CD4-positive, alpha-beta T cell (primary cell): Measurements from ENCODE around the gene SNAP47. TPM values are rescaled to one million over a fixed set of nuclear protein-coding genes. Genes with fewer than 3 reads are reported as not detected.

Source experiments
- ATAC-seq: fragments of 200-7000 bp; cut with Tn5 transposase; one replicate; pipeline ENCODE4 v1.10.0; 2022; ENCODE audit warnings: mild to moderate bottlenecking; ENCODE audit not compliant: poor library complexity
- CTCF ChIA-PET: fragments of 350-600 bp; sonication (Branson Sonifier 250); formaldehyde crosslinking; loops from one replicate; lab custom pipeline; 2021; ENCODE audit warnings: antibody characterized with exemption, inconsistent platforms; lab: Charles Lee
- POLR2A ChIA-PET: fragments of 350-600 bp; sonication (Branson Sonifier 250); formaldehyde crosslinking; loops from one replicate; lab custom pipeline; 2021; ENCODE audit warnings: antibody characterized with exemption, inconsistent platforms; lab: Charles Lee
- DNase-seq, 14 experiments: peaks; one replicate each; pipeline ENCODE4 v3.0.0-alpha.2; 2013 to 2020; ENCODE audit warnings: mixed read lengths in 2 of 14
- H3K27ac ChIP-seq, 2 donors: one replicate each; pipeline versions ENCODE4 v1.5.1 to v1.7.0; 2013; ENCODE audit warnings: low read length in 2 of 2, low read depth in 1 of 2, mild to moderate bottlenecking in 1 of 2
- H3K27me3 ChIP-seq, 2 experiments: 1 replicate in 1 of 2; 2 replicates in 1 of 2; pipeline versions ENCODE4 v1.6.1 to v1.7.0; 2013; ENCODE audit warnings: low read length in 2 of 2, control low read depth in 1 of 2, mild to moderate bottlenecking in 1 of 2, moderate library complexity in 1 of 2; ENCODE audit not compliant: insufficient read depth in 2 of 2, control insufficient read depth in 1 of 2
- H3K36me3 ChIP-seq: one replicate; pipeline ENCODE4 v1.6.1; 2013; ENCODE audit warnings: low read length, control low read depth; ENCODE audit not compliant: insufficient read depth
- H3K4me1 ChIP-seq: one replicate; pipeline ENCODE4 v1.6.1; 2013; ENCODE audit warnings: low read length, control low read depth; ENCODE audit not compliant: insufficient read depth
- H3K4me3 ChIP-seq: one replicate; pipeline ENCODE4 v1.5.1; 2013; ENCODE audit warnings: mild to moderate bottlenecking, low read length, moderate library complexity
- H3K9me3 ChIP-seq, 2 experiments: 1 replicate in 1 of 2; 2 replicates in 1 of 2; pipeline versions ENCODE4 v1.6.1 to v1.7.0; 2013; ENCODE audit warnings: low read length in 2 of 2, mild to moderate bottlenecking in 2 of 2, control low read depth in 1 of 2, moderate library complexity in 1 of 2; ENCODE audit not compliant: control insufficient read depth in 1 of 2, insufficient read depth in 1 of 2
- H3K27ac Mint-ChIP-seq: one replicate; pipeline ENCODE4 v1.8.0; 2020; ENCODE audit warnings: mixed read lengths
- H3K27me3 Mint-ChIP-seq: one replicate; pipeline ENCODE4 v1.8.0; 2021; ENCODE audit warnings: mixed read lengths
- H3K36me3 Mint-ChIP-seq: one replicate; pipeline ENCODE4 v1.8.0; 2021; ENCODE audit warnings: low read depth, mixed read lengths
- H3K4me1 Mint-ChIP-seq: one replicate; pipeline ENCODE4 v1.8.0; 2021; ENCODE audit warnings: low read depth, mixed read lengths
- H3K4me3 Mint-ChIP-seq: one replicate; pipeline ENCODE4 v1.8.0; 2020; ENCODE audit warnings: mild to moderate bottlenecking, mixed read lengths
- H3K9me3 Mint-ChIP-seq: one replicate; pipeline ENCODE4 v1.8.0; 2020; ENCODE audit warnings: mixed read lengths
- intact Hi-C, 2 experiments: fragments of 100-400 bp; cut with DNase I in 1 of 2; cut with micrococcal nuclease in 1 of 2; formaldehyde crosslinking; loops; one replicate each; pipeline versions ENCODE4 v1.15.1 to v1.9.0; 2023 to 2025; cut with DNase I, micrococcal nuclease
- total RNA-seq, 174 experiments: library from RNA in 2 of 174; stranded (reverse) in 2 of 174; gene quantifications; one replicate each; pipeline ENCODE4 v1.2.3 and lab custom pipeline; 2021 to 2026
- TF ChIP-seq, protein P1 (sequence below): fragments of 200-600 bp; IDR thresholded peaks from one replicate; pipeline ENCODE4 v1.8.0; 2022; ENCODE audit warnings: antibody characterized with exemption, mild to moderate bottlenecking

SNAP47 gene
- total RNA-seq, 2 experiments from 2014 or later = 12.8 to 14.0 TPM

DNA sequence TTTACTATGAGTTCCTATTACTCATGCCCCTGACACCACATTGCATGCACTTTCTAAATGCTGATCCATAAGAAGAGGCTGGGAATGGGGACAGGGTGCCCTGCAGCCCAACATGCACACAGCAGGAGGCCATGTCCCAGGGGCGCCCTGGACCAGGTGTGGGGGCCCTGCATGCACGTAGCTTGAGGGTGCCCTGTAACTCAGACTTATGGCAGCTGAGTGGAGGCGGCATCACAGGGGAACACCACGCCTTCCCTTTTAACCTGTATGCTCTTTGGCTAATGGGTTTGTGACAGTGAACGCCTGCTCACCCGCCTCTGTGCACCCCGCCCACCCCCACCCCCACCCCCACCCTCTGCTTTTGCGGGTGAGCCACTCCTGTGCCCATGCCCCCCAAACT is 36.1 kb downstream of the SNAP47 start:
- H3K4me1 ChIP-seq = peaks cover 32% of the 10 kb centered on the region
- no peaks in the 10 kb centered on the region for H3K27me3 ChIP-seq
- TF ChIP-seq, protein P1, sequence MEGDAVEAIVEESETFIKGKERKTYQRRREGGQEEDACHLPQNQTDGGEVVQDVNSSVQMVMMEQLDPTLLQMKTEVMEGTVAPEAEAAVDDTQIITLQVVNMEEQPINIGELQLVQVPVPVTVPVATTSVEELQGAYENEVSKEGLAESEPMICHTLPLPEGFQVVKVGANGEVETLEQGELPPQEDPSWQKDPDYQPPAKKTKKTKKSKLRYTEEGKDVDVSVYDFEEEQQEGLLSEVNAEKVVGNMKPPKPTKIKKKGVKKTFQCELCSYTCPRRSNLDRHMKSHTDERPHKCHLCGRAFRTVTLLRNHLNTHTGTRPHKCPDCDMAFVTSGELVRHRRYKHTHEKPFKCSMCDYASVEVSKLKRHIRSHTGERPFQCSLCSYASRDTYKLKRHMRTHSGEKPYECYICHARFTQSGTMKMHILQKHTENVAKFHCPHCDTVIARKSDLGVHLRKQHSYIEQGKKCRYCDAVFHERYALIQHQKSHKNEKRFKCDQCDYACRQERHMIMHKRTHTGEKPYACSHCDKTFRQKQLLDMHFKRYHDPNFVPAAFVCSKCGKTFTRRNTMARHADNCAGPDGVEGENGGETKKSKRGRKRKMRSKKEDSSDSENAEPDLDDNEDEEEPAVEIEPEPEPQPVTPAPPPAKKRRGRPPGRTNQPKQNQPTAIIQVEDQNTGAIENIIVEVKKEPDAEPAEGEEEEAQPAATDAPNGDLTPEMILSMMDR = no peak
- POLR2A ChIA-PET = no interaction called here
- ATAC-seq (no peak), DNase-seq (peak in 1 of 14 experiments; percentile 2)
- H3K4me3 ChIP-seq = no peak overlapping the region
- Mint-ChIP-seq H3K27me3 (no peaks in the 10 kb centered on the region), H3K27ac (no peak overlapping the region), H3K36me3 (peaks cover 39% of the 10 kb centered on the region), H3K4me1 (peaks cover 40% of the 10 kb centered on the region), H3K9me3 (no peaks in the 10 kb centered on the region), H3K4me3 (no peak overlapping the region)
- no peaks in the 10 kb centered on the region for H3K9me3 ChIP-seq
- H3K36me3 ChIP-seq = peaks cover 41% of the 10 kb centered on the region
- intact Hi-C loops = no loop called here
- H3K27ac ChIP-seq = no peak overlapping the region
- CTCF ChIA-PET = no interaction called here

DNA sequence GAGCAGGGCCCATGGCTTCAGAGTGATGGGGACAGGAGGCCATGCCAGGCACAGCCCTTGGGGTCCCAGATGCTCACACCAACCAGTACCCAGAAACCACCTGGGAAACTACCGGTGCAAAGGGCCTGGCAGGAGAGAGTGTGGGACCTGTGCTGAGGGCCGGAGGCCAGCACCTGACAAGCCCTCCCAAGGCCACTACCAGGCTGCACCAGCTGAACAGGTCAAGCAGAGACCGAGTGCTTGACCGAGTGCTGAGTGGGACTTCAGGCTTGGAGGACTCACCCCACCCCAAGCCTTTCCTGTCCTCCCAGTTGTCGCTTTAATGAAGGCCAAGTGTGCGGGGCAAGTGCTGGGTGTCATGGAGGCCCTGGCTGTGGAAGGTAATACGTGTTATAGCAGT is 36.5 kb downstream of the SNAP47 start:
- Histone ChIP-seq H3K4me1 (peaks cover 28% of the 10 kb centered on the region), H3K27ac (no peak overlapping the region), H3K4me3 (no peak overlapping the region), H3K36me3 (peaks cover 45% of the 10 kb centered on the region), H3K27me3 (no peaks in the 10 kb centered on the region), H3K9me3 (no peaks in the 10 kb centered on the region)
- TF ChIP-seq, protein P1 = no peak
- ChIA-PET CTCF (no interaction called here), POLR2A (no interaction called here)
- peaks cover 36% of the 10 kb centered on the region for H3K4me1 Mint-ChIP-seq
- H3K9me3 Mint-ChIP-seq = no peaks in the 10 kb centered on the region
- no peak for ATAC-seq
- peak in 1 of 14 experiments; percentile 9 for DNase-seq
- intact Hi-C loops = no loop called here
- peaks cover 43% of the 10 kb centered on the region for H3K36me3 Mint-ChIP-seq
- H3K4me3 Mint-ChIP-seq = no peak overlapping the region
- no peaks in the 10 kb centered on the region for H3K27me3 Mint-ChIP-seq
- peak overlapping the region; percentile 43 for H3K27ac Mint-ChIP-seq

DNA sequence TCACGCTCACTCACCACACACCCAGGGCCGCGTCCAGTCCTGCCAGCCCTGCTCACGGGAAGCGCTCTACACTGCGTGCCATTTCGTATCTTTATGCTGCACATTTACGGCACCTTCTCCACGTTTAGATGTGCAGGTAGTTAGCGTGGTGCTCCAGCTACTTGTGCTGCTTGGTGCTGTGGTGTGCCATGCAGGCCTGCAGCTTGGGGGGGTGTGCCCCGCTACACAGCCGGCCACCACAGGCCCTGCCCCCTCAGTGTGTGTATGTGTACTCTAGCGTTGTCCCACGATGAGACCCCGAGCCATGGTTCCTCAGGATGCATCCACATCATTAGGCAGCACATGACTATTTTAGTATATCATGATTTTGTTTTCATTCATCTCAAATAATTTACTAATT is 38.3 kb downstream of the SNAP47 start:
- Histone ChIP-seq H3K4me3 (no peak overlapping the region), H3K27me3 (no peaks in the 10 kb centered on the region), H3K27ac (no peak overlapping the region), H3K9me3 (no peaks in the 10 kb centered on the region), H3K4me1 (peaks cover 20% of the 10 kb centered on the region), H3K36me3 (peaks cover 37% of the 10 kb centered on the region)
- intact Hi-C loops = no loop called here
- ChIA-PET POLR2A (interaction anchor here (0.9 to 1.2 kb wide), 3 partner anchors 8 to 97 kb away, joined by 3 to 8 read pairs (median 5); no protein-coding TSS in a partner anchor), CTCF (interaction anchor here (1.0 kb wide), 1 partner anchor 11 kb away, joined by 4 read pairs; no protein-coding TSS in a partner anchor)
- no peak for DNase-seq
- no peak for ATAC-seq
- H3K36me3 Mint-ChIP-seq = peaks cover 31% of the 10 kb centered on the region
- TF ChIP-seq, protein P1 = no peak
- peak overlapping the region; percentile 82 for H3K27ac Mint-ChIP-seq
- no peak overlapping the region for H3K4me3 Mint-ChIP-seq
- no peaks in the 10 kb centered on the region for H3K9me3 Mint-ChIP-seq
- H3K4me1 Mint-ChIP-seq = peaks cover 23% of the 10 kb centered on the region
- no peaks in the 10 kb centered on the region for H3K27me3 Mint-ChIP-seq
